GM18498 (cell line): ENCODE measurements around the gene ESM1.
"Not testable (repeated sequence)": the region's sequence is repeated elsewhere in the genome, so short reads cannot be mapped to it uniquely, and the experiment has no call there.

Source experiments
- ATAC-seq: cut with Tn5 transposase; IDR thresholded peaks from one replicate; pipeline ENCODE4 v1.9.1; 2021; ENCODE audit warnings: mild to moderate bottlenecking, moderate library complexity; ENCODE audit not compliant: unreplicated experiment

ESM1 gene, protein sequence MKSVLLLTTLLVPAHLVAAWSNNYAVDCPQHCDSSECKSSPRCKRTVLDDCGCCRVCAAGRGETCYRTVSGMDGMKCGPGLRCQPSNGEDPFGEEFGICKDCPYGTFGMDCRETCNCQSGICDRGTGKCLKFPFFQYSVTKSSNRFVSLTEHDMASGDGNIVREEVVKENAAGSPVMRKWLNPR

DNA sequence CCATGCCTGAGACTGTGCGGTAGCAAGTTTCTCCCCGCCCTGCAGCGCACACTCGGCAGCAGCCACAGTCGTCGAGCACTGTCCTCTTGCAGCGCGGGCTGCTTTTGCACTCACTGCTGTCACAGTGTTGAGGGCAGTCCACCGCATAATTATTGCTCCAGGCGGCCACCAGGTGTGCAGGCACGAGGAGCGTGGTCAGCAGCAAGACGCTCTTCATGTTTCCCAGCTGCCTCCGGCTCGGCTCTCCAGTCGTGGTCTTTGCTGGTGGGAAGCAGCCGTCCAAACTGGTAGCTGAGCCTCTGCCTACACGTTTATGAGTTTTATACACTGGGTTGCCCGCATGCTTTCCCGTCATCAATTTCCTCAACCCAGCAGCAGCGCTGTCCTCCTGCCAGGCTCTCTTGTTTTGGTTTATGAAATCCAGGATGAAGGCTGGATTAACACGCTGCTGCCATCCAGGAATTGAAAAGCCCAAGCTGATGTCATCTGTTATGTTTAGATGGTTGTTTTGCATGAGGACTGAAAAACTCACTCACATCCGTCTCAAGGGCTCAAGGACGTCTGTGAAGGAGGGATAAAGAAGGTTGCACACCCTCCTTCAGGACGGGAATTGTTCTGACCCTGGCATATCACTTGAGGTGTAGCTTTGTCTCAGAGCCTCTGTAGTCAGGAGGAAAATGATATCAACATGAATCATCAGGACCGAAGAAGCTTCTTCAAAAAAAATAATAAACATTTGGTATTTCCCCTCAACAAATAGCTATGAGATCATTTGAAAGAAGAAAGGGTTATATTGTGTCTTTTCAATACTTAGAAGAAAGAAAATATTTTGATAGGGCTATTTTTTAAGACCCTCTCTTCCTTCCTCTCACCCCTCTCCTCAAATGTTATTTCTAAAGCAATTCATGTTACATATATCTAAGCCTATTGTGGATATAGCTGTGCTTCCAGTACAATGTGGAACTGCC is at the start of gene ESM1:
TSS of gene ESM1 (minus strand) at position 293 of the 968 bp plus-strand sequence. CDS start at position 217, 76 bp downstream.
- ATAC-seq, result no peak

DNA sequence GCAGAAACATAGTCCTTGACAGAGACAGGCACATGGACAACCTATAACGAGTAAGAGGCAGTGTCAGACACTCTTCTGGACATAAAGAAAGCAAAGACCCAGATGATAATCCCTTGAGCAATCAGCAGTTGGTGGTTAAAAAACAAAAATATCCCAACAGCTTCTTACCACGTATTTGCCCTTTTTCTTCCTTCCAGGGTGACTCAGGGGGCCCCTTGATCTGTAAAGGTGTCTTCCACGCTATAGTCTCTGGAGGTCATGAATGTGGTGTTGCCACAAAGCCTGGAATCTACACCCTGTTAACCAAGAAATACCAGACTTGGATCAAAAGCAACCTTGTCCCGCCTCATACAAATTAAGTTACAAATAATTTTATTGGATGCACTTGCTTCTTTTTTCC is 48.2 kb upstream of the ESM1 start:
- no peak for ATAC-seq

DNA sequence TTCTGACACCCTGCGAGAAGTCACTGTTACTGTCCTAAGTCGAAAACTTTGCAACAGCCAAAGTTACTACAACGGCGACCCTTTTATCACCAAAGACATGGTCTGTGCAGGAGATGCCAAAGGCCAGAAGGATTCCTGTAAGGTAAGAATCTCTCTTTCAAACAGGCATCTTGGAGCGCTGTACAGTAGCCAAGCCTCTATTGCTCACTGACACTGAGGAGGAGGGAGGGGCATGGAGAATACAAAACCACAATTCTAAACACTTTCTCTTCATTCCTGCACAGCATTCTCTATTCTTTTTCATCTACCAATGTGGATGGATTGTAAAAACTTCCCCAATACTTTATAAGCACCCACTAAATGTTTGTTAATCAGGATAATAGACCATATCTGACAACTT is 46.1 kb upstream of the ESM1 start:
- no peak for ATAC-seq

DNA sequence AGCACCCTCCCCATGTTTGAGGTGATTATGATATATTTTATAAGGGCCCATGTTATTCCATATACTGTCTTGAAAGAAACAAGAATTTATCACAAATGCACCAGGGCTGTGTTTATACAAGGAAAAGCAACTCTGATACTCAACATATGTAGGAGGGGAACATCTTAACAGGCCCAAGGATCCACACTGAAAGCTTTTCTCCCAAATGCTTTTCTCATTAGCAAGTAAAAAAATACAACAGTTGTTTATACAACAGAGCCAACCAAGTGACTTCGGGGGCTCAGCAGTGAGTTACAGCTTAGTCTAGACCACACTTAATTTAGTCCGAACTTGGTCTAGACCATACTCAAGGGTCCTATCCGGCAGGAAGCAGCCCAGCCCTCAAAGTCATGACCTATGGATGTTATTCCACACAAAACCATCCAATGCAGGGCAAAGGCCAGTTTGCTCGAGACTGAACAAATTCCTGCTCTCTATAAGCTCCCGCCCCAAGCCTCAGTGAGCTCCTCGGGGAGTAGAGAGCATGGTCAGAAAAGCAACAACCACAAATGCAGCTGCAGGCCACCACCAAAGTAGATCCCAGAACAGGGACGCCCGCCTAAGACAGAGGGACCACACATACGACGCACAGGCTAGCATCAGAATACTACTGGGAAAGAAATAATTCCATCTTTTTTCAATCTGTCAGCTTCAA is 45.4 kb upstream of the ESM1 start:
- no peak for ATAC-seq

DNA sequence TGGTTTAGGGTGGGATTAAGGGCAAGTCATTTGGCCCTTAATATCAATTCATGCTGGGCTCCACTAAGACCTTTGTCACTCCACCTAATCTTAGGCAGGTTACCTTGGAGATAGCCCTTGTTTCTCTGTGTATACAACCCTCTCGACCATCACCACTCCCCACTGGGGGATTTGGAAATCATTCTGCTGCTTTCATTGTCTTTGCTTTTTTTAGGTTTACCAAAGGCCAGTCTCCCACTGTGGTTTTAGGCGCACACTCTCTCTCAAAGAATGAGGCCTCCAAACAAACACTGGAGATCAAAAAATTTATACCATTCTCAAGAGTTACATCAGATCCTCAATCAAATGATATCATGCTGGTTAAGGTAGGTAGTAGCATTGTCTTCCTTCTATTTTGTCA is 44.8 kb upstream of the ESM1 start:
- no peak for ATAC-seq

DNA sequence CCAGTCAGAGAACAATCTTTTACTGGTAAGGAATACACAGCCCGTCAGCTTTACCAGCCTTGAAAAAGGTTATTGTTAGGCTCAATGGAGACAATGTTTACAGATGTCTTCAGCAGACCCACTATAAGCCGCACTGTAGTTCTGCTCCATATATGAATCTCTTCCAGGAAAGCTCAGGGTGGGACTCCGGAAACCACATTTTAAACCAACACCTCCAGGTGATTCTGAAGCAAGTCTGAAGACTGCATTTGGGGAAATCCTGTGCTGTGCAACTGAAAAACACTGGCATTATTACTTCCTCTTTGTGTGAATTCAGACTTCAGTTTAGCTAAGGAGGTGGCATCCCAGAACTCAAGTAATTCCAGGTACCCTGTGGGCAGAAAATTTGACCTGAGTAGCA is 42.2 kb upstream of the ESM1 start:
- ATAC-seq, result no peak

DNA sequence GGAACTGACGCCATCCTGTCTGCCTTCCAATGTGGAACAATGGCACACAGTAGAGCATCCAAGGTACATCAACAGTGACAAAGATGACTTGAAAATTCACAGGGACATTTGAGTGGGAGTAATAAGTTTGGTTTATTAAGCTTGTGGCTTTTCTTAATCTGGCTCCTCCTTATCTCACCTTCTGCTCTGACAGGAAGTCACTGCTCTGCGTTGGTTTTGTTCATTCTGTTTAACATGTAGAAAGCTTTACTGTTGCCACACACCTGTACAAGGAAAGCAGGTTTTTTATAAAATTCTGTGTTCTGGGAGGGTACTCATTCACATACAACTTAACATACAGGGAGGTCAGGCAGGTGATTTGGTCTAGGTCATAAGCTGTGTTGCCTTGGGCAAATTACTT is 37.1 kb upstream of the ESM1 start:
- no peak for ATAC-seq

DNA sequence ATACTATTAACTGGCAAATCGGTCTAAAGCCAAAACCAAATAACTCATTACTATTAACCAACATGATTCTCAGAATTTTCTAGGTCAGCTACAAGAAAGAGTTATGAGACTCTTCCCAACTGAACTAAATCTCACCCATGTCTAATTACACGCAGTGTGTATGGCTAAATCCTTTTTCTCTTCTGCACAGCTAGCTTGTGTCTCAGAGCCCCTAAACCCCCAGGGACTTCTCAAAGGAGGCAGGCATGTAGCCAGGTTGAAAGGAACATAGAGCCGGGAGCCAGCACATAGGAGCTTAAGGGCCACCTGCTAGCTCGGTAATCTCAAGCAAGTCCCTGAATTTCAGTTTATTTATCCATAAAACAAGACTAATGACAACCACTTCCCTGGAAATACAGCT is 36.4 kb upstream of the ESM1 start:
- ATAC-seq, result no peak

DNA sequence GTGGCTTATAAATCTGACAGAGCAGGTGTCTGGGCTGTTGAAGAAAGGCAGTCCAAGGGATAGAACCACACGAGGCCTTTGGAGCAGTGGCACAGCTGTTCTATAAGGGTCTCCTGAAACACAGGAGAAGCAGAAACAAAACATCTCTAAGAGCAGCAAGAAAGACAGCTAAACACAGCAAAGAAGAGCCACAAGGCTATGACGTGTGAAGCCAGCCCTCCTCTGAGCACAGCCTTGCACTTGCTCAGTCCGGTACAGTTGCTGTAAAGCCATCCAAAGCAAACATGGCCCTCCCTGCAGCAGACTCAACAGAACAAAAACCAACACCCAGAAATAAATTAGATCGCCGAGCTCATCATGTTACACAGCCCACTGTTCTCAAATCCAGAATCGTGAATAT is 36.0 kb upstream of the ESM1 start:
- ATAC-seq, result no peak

DNA sequence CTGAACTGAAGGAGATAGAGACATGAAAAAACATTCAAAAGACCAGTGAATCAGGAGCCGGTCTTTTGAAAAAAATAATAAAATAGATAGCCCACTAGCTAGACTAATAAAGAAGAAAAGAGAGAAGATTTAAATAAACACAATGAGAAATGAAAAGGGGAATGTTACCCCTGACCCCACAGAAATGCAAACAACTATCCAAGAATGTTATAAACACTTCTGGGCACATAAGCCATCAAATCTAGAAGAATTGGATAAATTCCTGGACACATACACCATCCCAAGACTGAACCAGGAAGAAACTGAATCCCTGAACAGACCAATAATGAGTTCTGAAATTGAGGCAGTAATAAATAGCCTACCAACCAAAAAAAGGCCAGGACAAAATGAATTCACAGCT is 24.8 kb upstream of the ESM1 start:
- not testable (repeated sequence) for ATAC-seq

DNA sequence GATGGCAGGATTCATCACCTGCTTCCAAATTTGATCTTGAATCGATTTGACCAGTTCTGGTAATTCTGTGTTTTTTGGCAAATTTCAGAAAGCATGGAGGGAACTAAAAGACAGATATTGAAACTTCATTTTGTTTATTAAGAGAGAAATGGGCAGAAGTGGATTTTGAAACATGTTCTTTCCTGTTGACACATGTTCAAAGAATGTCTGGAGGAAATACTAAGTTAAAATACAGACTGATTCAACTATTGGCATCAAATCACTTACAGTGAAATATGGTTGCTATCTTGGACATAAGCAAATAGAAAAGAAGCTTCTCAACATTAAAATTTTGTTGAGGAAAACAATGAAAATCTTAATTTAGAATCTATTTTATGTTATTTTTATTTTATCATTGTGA is 19.3 kb upstream of the ESM1 start:
- ATAC-seq, result no peak

DNA sequence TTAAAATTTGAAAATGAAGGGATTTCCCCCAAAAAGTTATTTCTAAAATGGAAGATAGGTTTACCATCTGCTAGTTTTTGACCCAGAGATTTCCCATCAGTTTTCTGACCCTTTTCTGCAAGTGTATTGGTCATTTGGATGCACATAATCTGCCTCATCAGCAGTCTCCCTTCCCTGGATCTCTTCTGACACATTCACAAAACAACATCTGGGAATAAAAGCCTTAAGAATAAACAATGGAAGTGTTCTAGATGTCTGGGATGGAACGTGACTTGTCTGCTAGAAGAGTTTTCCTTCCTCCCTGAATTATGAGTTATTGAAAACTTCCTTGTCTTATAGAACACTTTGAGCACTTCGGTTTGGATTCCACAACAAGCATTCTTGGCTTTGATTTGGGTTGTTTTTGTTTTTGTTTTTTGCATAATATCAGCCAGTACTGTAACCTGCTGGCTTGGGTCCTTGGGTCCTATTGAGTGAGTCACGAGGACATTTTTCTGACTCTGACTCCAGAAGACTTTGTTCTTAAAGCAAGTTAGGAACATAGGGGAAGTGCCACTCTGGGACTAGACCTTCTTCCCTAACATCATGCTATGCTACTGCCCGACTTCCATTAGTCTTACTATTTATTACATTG is 18.2 kb upstream of the ESM1 start:
- no peak for ATAC-seq

DNA sequence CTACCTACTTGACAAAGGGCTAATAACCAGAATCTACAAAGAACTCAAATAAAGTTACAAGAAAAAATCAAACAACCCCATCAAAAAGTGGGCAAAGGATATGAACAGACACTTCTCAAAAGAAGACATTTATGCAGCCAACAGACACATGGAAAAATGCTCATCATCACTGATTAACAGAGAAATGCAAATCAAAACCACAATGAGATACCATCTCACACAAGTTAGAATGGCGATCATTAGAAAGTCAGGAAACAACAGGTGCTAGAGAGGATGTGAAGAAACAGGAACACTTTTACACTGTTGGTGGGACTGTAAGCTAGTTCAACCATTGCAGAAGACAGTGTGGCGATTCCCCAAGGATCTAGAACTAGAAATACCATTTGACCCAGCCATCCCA is 16.8 kb upstream of the ESM1 start:
- not testable (repeated sequence) for ATAC-seq

DNA sequence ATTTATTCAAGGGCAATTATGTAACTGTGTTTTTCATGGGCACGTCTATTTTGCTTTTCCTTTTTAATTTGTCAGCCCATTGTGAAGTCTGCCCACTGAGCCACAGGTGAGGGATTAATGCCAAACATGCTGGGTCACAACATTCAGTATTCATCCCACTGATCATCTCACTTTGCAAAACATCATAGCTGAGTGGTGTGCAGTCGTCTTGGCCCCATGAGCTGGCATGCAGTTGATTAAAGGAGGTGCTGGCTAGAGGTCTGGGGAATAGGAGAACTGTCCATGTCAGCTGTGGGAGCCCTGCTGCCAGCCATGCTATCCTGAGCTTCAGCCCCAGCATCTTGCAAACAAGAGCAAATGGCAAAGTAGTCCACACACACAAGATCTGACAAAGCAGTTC is 11.7 kb upstream of the ESM1 start:
- no peak for ATAC-seq

DNA sequence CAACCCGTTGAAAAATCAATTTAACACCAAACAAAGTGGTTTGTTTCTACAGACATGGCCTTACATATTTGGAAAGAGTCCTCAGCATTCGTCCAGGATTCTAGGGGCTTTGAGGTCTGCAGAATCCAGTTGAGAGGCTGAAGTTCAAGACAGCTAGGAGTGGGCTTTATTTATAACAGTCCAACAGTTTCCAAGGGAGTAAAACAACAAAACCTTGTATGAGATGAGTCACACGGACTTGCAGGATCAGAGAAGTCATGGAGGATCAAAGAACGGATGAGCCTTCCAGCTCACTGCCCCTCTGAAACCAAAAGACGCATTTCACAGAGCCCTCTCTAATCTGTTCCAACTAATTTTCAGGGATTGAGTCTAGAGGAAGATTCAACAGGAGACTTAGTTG is 11.1 kb upstream of the ESM1 start:
- ATAC-seq, result no peak

DNA sequence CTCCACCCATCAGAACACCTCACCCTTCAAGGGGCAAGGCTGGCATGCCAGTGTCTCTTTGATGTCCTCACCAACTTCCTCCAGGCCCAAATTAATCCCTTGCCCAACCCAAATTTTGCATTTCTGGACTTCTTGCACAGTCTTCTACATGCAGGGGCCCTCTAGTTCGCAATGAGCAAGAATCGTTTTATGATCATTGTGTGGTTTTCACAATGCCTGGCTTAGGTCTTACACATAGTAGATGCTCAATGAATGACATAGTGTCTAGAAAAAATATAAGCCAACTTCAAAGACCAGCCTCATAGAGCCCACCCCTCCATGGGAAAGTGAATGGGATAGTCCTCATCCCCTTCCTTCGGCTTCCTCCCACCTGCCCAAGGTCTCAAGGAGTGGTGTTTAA is 9.8 kb upstream of the ESM1 start:
- ATAC-seq, result no peak

DNA sequence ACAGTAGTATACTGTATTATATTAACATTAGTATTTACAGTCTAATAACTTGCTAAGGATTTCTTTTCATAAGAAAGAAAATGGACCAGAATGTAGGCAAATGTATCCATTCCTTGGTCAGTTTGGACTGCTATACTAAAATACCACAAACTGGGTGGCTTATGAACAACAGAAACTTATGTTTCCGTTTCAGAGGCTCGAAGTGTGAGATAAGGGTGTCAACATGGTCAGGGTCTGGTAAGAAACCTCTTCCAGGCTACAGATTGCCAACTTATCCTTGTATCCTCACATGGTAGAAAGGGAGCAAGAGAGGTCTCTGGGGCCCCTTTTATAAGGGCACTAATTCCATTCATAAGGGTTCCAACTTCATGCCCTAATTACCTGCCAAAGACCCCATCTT is 9.2 kb upstream of the ESM1 start:
- no peak for ATAC-seq

DNA sequence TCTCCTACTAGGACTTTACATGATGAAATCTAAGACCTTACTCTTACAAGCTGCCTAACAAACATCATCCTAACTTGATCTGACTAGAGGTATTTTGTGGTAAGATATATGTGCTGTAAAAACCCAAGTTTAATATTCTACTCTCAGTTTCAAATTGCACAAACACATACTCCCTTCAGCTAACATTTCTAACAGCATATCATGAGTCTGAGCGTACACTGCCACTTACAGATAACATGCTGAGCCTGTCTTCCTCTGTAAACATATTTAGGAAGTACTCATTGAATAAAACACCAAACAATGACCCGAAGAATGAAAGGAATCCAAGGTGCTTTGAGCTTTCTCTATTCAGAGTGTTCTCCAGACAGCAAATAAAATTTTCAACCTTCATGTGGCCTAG is 7.9 kb upstream of the ESM1 start:
- ATAC-seq, result no peak

DNA sequence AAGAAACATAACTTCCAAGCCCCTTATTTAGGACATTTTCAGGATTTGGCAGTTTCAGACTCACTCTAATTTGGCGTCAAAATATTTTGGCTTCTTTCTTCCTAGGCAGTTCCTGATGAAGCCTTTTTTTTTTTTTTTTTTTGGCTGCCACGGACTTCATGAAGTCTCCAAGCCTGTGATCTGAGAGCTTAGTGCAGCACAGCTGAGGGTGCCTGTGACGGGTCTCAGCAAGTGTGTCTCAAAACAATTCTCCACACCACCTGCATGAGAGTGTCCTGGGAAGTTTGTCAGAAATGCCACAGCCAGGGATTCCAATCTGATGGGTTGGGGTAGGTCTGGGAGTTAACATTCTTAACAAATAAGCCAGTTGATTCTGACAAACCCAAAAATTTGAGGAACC is 6.0 kb upstream of the ESM1 start:
- no peak for ATAC-seq

DNA sequence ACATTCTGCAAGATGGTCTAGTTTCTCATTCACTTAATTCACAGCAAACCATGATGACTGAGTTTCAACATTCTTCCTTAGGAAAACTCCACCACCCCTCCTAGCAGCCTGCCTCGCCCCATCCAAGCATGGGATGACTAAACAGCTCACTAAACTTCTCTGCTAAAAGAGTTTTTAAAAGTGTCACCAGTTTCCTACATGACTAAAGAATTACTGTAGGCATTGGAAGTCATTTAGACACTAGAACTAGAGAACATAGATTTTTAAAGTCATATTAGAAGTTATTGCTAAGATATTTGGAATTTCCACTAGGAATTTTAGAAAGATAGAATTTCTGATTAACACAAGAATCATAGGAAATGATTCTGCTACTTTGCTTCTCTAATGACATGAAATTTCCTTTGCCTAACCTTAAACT is 5.5 kb upstream of the ESM1 start:
- no peak for ATAC-seq

DNA sequence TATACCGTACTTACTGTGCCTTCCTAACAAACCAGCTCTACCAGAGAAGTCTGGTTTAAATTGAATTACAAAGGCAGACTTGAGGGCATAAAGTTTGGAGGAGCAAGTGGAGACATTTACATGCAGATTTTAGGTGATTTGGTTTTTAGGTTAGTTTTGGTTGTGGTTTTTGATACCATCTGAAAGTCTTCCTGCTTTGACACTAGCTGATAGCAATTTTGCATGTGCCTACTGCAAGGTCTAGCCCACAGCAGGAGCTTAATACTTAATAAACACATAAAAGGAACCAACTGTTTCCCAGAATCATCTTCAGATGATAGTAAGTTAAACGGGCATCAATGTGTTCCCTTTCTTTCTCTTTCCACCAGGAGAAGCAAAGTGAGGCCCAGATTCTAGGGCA is 3.4 kb upstream of the ESM1 start:
- no peak for ATAC-seq
